Heart left ventricle (tissue), 16 donors: ENCODE data around the gene VWA2. TPM values are rescaled to one million over a fixed set of nuclear protein-coding genes. Genes with fewer than 3 reads are reported as not detected.

Experiments
- ATAC-seq, 4 donors: fragments of 200-7000 bp; cut with Tn5 transposase; one replicate each; pipeline ENCODE4 v1.9.1; 2020 to 2022; ENCODE audit warnings: moderate library complexity in 4 of 4, mild to moderate bottlenecking in 3 of 4, moderate number of reproducible peaks in 1 of 4
- DNase-seq, 5 donors: peaks; one replicate each; pipeline ENCODE4 v3.0.0-alpha.2; 2020
- H3K27ac ChIP-seq, 12 donors: fragments of 200-600 bp; sonication (generic) in 4 of 12; one replicate each; pipeline versions ENCODE4 v1.5.0 to v1.8.0; 2016 to 2022; ENCODE audit warnings: mild to moderate bottlenecking in 2 of 12
- H3K27me3 ChIP-seq, 9 donors: fragments of 200-600 bp; sonication (generic) in 2 of 9; one replicate each; pipeline versions ENCODE4 v1.5.1 to v1.8.0; 2016 to 2022; ENCODE audit warnings: mild to moderate bottlenecking in 3 of 9
- H3K36me3 ChIP-seq, 9 donors: fragments of 200-600 bp; sonication (generic) in 2 of 9; one replicate each; pipeline versions ENCODE4 v1.5.0 to v1.8.0; 2018 to 2022; ENCODE audit warnings: mild to moderate bottlenecking in 2 of 9
- H3K4me1 ChIP-seq, 12 donors: fragments of 200-600 bp; sonication (generic) in 4 of 12; one replicate each; pipeline versions ENCODE4 v1.5.0 to v1.8.0; 2016 to 2022; ENCODE audit warnings: mild to moderate bottlenecking in 3 of 12
- H3K4me3 ChIP-seq, 12 donors: fragments of 200-600 bp; sonication (generic) in 4 of 12; one replicate each; pipeline versions ENCODE4 v1.5.0 to v1.8.0; 2017 to 2022; ENCODE audit warnings: mild to moderate bottlenecking in 9 of 12, moderate library complexity in 4 of 12
- H3K9me3 ChIP-seq, 12 donors: fragments of 200-600 bp; sonication (generic) in 4 of 12; one replicate each; pipeline versions ENCODE4 v1.5.0 to v1.8.0; 2016 to 2022; ENCODE audit warnings: mild to moderate bottlenecking in 1 of 12
- POLR2A ChIP-seq, 2 donors: fragments of 450-650 bp; IDR thresholded peaks; one replicate each; pipeline ENCODE4 v1.6.1; 2017; ENCODE audit warnings: antibody characterized with exemption in 2 of 2, mild to moderate bottlenecking in 2 of 2, moderate library complexity in 2 of 2
- WGBS, 4 donors: extraction: QIAGEN DNeasy Blood & Tissue Kit in 2 of 4; methylation state at CpG; one replicate each; pipeline versions ENCODE4 v1.1.5 to v1.1.7; 2013 to 2018; 5-methylcytosine and 5-hydroxymethylcytosine counted together
- intact Hi-C, 10 donors: fragments of 100-400 bp; cut with DNase I; formaldehyde crosslinking; loops; one replicate each; pipeline versions ENCODE4 v1.11.1 to v1.14.2; 2022
- polyA plus RNA-seq, 2 donors: library from polyadenylated mRNA; stranded (reverse); fragments of 200-250 nt; gene quantifications; one replicate each; pipeline ENCODE4 v1.2.3, GENCODE V29; 2013
- total RNA-seq, 9 donors: library from RNA; depleted of rRNA in 2 of 9; stranded (reverse); fragments of >200 nt in 2 of 9; fragmentation: NEBNext Ultra II Directional in 3 of 9; extraction: Animal tissue kit (Norgen Biotek cat#: 25700) in 3 of 9; gene quantifications; one replicate each; pipeline versions ENCODE4 v1.1.0 to v1.2.4, GENCODE V29; 2016 to 2023
- TF ChIP-seq, protein P1 (sequence below), 12 donors: fragments of 200-600 bp; sonication (generic) in 4 of 12; IDR thresholded peaks; one replicate each; pipeline versions ENCODE4 v1.5.0 to v1.8.0; 2018 to 2022; ENCODE audit warnings: antibody characterized with exemption in 12 of 12, mild to moderate bottlenecking in 5 of 12
- donor health status: ischemic (EF 13 %, LVEDD 7.1; RV severe dilation, severe dysfunction).
- donor health status: healthy with polysubstance abuse.
- donor health status: DM: no; HTN: yes; CAD: no.
- donor health status: DM: no; HTN: no; CAD: no.
- donor health status: ischemic (EF 25% LVEDD 6.9; RV normal size, moderate dysfunction).
- donor health status: ischemic (EF 25% LVEDD 5.7; RV mildly dilated, moderate dysfunction).
- donor health status: healthy.
- donor health status: DM: yes; HTN: yes; CAD: no.
- donor health status: ischemic (EF 35%, LVEDD 5.7; RV mildly dilated, moderate dysfunction).
- donor health status: nonischemic (EF 11% LVEDD 7.7; RV severe dilation, severe dysfunction).
- donor health status: DM: yes; HTN: yes; CAD: no.
- donor health status: PGD.
- donor health status: ischemic (EF 29% LVEDD 5.4; RV normal size, mild dysfunction).
- donor health status: nonischemic (EF 23%, LVEDD 6.1; RV moderate dilation, normal function).

Gene VWA2
- total and polyA plus RNA-seq, 11 donors, result 0.03 to 0.41 TPM; not detected in 9

DNA sequence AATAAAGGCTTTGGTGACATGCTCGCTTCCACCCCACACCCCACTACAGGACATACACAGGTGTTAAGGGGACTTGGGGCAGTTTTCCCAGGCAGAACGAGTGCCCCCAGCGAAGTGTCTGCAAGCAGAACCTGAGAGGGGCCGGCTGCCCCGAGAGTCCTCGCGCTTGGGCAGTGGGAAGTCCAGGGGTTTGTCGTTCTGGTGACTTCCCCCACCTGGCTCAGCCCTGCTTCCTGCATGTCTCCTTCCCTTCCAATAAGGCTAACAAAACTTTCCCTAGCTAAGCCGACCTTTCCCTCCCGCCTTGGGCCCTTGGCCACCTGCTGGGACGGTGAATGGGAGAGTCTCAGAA is 916 bp downstream of the VWA2 start:
- TF ChIP-seq, protein P1, sequence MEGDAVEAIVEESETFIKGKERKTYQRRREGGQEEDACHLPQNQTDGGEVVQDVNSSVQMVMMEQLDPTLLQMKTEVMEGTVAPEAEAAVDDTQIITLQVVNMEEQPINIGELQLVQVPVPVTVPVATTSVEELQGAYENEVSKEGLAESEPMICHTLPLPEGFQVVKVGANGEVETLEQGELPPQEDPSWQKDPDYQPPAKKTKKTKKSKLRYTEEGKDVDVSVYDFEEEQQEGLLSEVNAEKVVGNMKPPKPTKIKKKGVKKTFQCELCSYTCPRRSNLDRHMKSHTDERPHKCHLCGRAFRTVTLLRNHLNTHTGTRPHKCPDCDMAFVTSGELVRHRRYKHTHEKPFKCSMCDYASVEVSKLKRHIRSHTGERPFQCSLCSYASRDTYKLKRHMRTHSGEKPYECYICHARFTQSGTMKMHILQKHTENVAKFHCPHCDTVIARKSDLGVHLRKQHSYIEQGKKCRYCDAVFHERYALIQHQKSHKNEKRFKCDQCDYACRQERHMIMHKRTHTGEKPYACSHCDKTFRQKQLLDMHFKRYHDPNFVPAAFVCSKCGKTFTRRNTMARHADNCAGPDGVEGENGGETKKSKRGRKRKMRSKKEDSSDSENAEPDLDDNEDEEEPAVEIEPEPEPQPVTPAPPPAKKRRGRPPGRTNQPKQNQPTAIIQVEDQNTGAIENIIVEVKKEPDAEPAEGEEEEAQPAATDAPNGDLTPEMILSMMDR (IDR thresholded peaks at IDR 0.05), result no peak
- no peak for TF ChIP-seq POLR2A (IDR thresholded peaks at IDR 0.05)
- intact Hi-C loops, result no loop called here
- no peak for DNase-seq
- Histone ChIP-seq H3K9me3 (no peaks in the 10 kb centered on the region), H3K4me1 (peaks cover 0 to 14% (median 9%) of the 10 kb centered on the region in 12 donors), H3K27me3 (peaks cover 7 to 85% (median 43%) of the 10 kb centered on the region in 9 donors), H3K27ac (no peak overlapping the region), H3K36me3 (no peaks in the 10 kb centered on the region), H3K4me3 (peak overlapping the region in 3 of 12 donors; percentile 16 to 53 (median 50))
- no peak for ATAC-seq
- WGBS, 4 donors, result 60 to 77% (median 69%) methylated on average over 4 to 11 of the region's 11 CpGs

DNA sequence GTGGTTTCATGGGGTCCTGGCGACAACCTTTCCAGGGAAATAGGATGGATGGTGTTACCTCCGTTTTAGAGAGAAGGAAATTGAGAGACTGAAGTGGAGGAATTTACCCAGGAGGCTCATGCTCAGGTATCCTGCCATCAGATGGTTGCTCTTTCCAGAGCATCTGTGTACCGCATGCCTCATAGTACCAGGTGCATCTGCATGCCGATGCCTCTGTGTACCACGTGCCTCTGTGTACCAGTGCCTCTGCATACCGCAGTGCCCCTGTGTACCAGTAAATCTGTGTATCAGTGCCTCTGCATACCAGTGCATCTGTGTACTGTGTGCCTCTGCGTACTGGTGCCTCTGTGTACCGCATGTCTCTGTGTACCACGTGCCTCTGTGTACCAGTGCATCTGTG is 3.2 kb downstream of the VWA2 start:
- no peak overlapping the region for H3K27ac ChIP-seq
- intact Hi-C loops, result no loop called here
- no peak overlapping the region for H3K4me3 ChIP-seq
- peaks cover 0 to 14% (median 9%) of the 10 kb centered on the region in 12 donors for H3K4me1 ChIP-seq
- WGBS, 4 donors, result 89 to 92% (median 90%) methylated on average over 9 of the region's 9 CpGs
- H3K9me3 ChIP-seq, result no peaks in the 10 kb centered on the region
- H3K36me3 ChIP-seq, result no peaks in the 10 kb centered on the region
- peak in 1 of 4 donors; percentile 7 for ATAC-seq
- no peak for TF ChIP-seq POLR2A (IDR thresholded peaks at IDR 0.05)
- TF ChIP-seq, protein P1 (IDR thresholded peaks at IDR 0.05), result no peak
- peaks cover 7 to 67% (median 30%) of the 10 kb centered on the region in 9 donors for H3K27me3 ChIP-seq
- no peak for DNase-seq

DNA sequence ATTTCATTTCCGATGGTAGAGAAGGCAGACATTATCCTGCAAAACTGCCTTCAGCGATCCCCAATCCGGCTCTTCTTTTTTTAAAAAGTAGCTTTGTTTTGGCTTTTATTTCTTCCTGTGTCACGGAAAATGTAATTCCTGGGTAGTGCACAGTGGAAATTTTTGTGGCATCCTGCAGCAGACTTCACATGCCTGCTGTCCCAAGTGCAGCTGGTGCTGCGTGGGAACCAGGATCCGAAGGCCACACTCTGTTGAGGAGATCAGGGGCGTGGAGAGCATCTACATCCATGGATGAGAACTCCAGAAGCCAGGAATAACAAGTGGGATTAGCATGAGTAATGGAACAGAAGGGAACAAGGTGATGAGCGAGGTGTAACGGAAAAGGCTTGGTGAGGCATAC is 4.6 kb downstream of the VWA2 start:
- H3K4me3 ChIP-seq, result no peak overlapping the region
- WGBS, 4 donors, result 71 to 85% (median 76%) methylated on average over 9 of the region's 9 CpGs
- peaks cover 7 to 53% (median 20%) of the 10 kb centered on the region in 9 donors for H3K27me3 ChIP-seq
- no peak for DNase-seq
- intact Hi-C loops, result no loop called here
- H3K36me3 ChIP-seq, result no peaks in the 10 kb centered on the region
- no peak overlapping the region for H3K27ac ChIP-seq
- no peak for ATAC-seq
- TF ChIP-seq, protein P1 (IDR thresholded peaks at IDR 0.05), result no peak
- no peak for TF ChIP-seq POLR2A (IDR thresholded peaks at IDR 0.05)
- H3K9me3 ChIP-seq, result no peaks in the 10 kb centered on the region
- peaks cover 0 to 11% (median 9%) of the 10 kb centered on the region in 12 donors for H3K4me1 ChIP-seq

DNA sequence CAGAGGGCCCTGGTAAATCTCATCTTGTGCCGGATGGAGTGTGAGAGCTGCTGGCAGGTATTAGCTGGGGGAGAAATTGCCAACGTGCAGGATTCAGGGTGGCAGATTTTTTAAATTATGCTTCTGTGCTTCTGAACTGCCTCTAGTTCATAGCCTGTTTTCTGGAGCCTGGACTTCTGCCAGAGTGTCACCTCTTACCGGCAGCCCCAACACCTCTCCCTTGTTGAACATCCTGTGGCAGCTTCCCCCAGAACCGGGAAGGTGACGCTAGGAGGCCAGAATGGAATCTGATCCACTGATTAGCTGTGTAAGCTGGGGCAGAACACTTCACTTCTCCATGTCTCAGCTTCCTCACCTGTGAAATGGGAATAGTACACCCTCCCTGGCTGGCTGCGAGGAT is 5.1 kb downstream of the VWA2 start:
- TF ChIP-seq POLR2A (IDR thresholded peaks at IDR 0.05), result no peak
- TF ChIP-seq, protein P1 (IDR thresholded peaks at IDR 0.05), result no peak
- ATAC-seq, result no peak
- peaks cover 6 to 48% (median 15%) of the 10 kb centered on the region in 9 donors for H3K27me3 ChIP-seq

More for the DNA sequence above, 5.1 kb downstream of the VWA2 start:
- Histone ChIP-seq H3K27ac (no peak overlapping the region), H3K36me3 (no peaks in the 10 kb centered on the region), H3K4me3 (no peak overlapping the region), H3K9me3 (no peaks in the 10 kb centered on the region), H3K4me1 (peaks cover 0 to 7% (median 5%) of the 10 kb centered on the region in 12 donors)
- WGBS, 4 donors, result 37 to 45% (median 43%) methylated on average over 5 to 6 of the region's 6 CpGs
- DNase-seq, result no peak
- intact Hi-C loops, result no loop called here
